ENCODE results near the gene MSH6. TPM values are rescaled to one million over a fixed set of nuclear protein-coding genes. Genes with fewer than 3 reads are reported as not detected.

The MSH6 gene
- total RNA-seq, 2 experiments from 2014 or later, result 291 to 525 TPM

- DNase-seq (ENCODE audit: low spot score), result no peak
- H3K9me2 ChIP-seq (ENCODE audit: insufficient read depth, low read length), result no peaks in the 10 kb centered on the region
- intact Hi-C loops (cut with micrococcal nuclease; ENCODE audit: unreplicated experiment), result no loop called here
- H4K20me1 ChIP-seq (ENCODE audit: insufficient read depth, low read length), result no peaks in the 10 kb centered on the region
- H3K79me2 ChIP-seq (ENCODE audit: insufficient read depth, low read depth, low read length), result peaks cover 19% of the 10 kb centered on the region; the same call in 1 of the 2 replicates
- no peak for TF ChIP-seq CTCF (conservative IDR thresholded peaks at IDR 0.05; ENCODE audit: low read length)
- TF ChIP-seq EZH2phosphoT487 (IDR thresholded peaks at IDR 0.05; ENCODE audit: borderline replicate concordance, low read depth, low read length), result no peak
- no peak overlapping the region for H3K4me3 ChIP-seq (ENCODE audit: low read depth, low read length, poor library complexity, severe bottlenecking)
- peaks cover 64% of the 10 kb centered on the region for H3K36me3 ChIP-seq (ENCODE audit: insufficient read depth, low read length)
- ChIA-PET POLR2A (interaction anchor here (0.9 to 1.4 kb wide), 3 partner anchors 12 to 23 kb away, joined by 3 to 4 read pairs (median 3); no protein-coding TSS in a partner anchor), CTCF (ENCODE audit: unreplicated experiment) (no interaction called here)
- H2AFZ ChIP-seq (ENCODE audit: low read length), result no peak overlapping the region
- H3K27ac ChIP-seq (ENCODE audit: low read depth, low read length, poor library complexity, severe bottlenecking), result no peak overlapping the region
- no peaks in the 10 kb centered on the region for H3K9me3 ChIP-seq (ENCODE audit: low read length)
- H3K4me1 ChIP-seq (ENCODE audit: insufficient read depth, low read length, poor library complexity, severe bottlenecking), result peaks cover 6% of the 10 kb centered on the region
- H3K4me2 ChIP-seq (ENCODE audit: low read length), result no peak overlapping the region
- BruUV-seq (replicated peaks), result TSS peak; percentile 52
Observed at GRCh38 chr2:47838249-47838648, 55.3 kb downstream of the MSH6 start.

- H4K20me1 ChIP-seq (ENCODE audit: insufficient read depth, low read length), result no peaks in the 10 kb centered on the region
- H3K9me3 ChIP-seq (ENCODE audit: low read length), result no peaks in the 10 kb centered on the region
- intact Hi-C loops (cut with micrococcal nuclease; ENCODE audit: unreplicated experiment), result no loop called here
Observed at GRCh38 chr2:47838686-47839085, 55.7 kb downstream of the MSH6 start.

More at GRCh38 chr2:47838686-47839085, 55.7 kb downstream of the MSH6 start:
- CTCF ChIA-PET (ENCODE audit: unreplicated experiment), result no interaction called here
- peaks cover 60% of the 10 kb centered on the region for H3K36me3 ChIP-seq (ENCODE audit: insufficient read depth, low read length)
- POLR2A ChIA-PET, result interaction anchor here (0.9 to 1.4 kb wide), 4 partner anchors 12 to 23 kb away, joined by 3 to 4 read pairs (median 4); no protein-coding TSS in a partner anchor
- H3K27ac ChIP-seq (ENCODE audit: low read depth, low read length, poor library complexity, severe bottlenecking), result no peak overlapping the region
- TF ChIP-seq EZH2phosphoT487 (IDR thresholded peaks at IDR 0.05; ENCODE audit: borderline replicate concordance, low read depth, low read length) (no peak), CTCF (conservative IDR thresholded peaks at IDR 0.05; ENCODE audit: low read length) (no peak)
- H3K4me3 ChIP-seq (ENCODE audit: low read depth, low read length, poor library complexity, severe bottlenecking), result no peak overlapping the region
- no peaks in the 10 kb centered on the region for H3K9me2 ChIP-seq (ENCODE audit: insufficient read depth, low read length)
- no TSS peak for BruUV-seq (replicated peaks)
- H3K4me1 ChIP-seq (ENCODE audit: insufficient read depth, low read length, poor library complexity, severe bottlenecking), result peaks cover 9% of the 10 kb centered on the region
- H3K79me2 ChIP-seq (ENCODE audit: insufficient read depth, low read depth, low read length), result peaks cover 20% of the 10 kb centered on the region; the same call in 1 of the 2 replicates
- no peak overlapping the region for H2AFZ ChIP-seq (ENCODE audit: low read length)
- DNase-seq (ENCODE audit: low spot score), result no peak
- H3K4me2 ChIP-seq (ENCODE audit: low read length), result no peak overlapping the region

All from OCI-LY7 (cell line).